ENCODE data around the gene CYB5D1. TPM values are rescaled to one million over a fixed set of nuclear protein-coding genes. Genes with fewer than 3 reads are reported as not detected.
A peak's percentile ranks its signal among the peaks of the same experiment; 100 is the strongest.

Gene CYB5D1
- total RNA-seq, 1 donor from 2014 or later, result 6.1 TPM

DNA sequence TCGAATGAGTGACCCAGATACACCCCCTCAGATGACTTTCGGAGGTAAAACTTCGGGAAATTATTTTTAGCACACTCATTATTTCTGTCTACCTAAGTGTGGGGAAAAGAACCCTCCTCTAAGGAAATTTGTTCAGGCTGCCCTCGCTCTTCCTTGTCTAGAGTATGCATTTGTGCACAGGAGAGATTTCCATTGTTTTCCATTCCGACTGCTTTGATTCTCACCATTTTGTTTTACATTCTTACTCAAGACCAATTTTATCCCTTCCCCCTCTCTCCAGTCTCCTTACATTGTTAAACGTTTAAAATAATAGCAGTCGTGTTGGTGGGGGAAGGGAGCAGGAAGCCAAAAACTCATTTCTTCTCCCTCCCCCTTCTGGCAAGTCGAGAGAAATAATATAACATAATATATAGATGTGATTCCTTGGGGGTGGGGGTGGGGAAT, 29.3 kb downstream of the CYB5D1 start:
- intact Hi-C loops (cut with micrococcal nuclease), result loop anchor here (1.0 to 2.0 kb wide), 5 partner anchors 25 to 200 kb away; partner anchors contain the start of genes CNTROB, KDM6B and TP53
- H3K36me3 Mint-ChIP-seq (ENCODE audit: low read depth), result peaks cover 22% of the 10 kb centered on the region
- no peak overlapping the region for H3K27ac Mint-ChIP-seq
- ATAC-seq (ENCODE audit: low read depth) (no peak), DNase-seq (no peak)
- ChIA-PET POLR2A (interaction anchor here (1.1 kb wide), 1 partner anchor 44 kb away, joined by 4 read pairs; no protein-coding TSS in a partner anchor), CTCF (interaction anchor here (1.3 kb wide), 1 partner anchor 22 kb away, joined by 3 read pairs; no protein-coding TSS in a partner anchor)
- no peaks in the 10 kb centered on the region for H3K9me3 Mint-ChIP-seq
- H3K27me3 Mint-ChIP-seq, result no peaks in the 10 kb centered on the region
- no peak overlapping the region for H3K4me3 Mint-ChIP-seq
- TF ChIP-seq, protein P1, sequence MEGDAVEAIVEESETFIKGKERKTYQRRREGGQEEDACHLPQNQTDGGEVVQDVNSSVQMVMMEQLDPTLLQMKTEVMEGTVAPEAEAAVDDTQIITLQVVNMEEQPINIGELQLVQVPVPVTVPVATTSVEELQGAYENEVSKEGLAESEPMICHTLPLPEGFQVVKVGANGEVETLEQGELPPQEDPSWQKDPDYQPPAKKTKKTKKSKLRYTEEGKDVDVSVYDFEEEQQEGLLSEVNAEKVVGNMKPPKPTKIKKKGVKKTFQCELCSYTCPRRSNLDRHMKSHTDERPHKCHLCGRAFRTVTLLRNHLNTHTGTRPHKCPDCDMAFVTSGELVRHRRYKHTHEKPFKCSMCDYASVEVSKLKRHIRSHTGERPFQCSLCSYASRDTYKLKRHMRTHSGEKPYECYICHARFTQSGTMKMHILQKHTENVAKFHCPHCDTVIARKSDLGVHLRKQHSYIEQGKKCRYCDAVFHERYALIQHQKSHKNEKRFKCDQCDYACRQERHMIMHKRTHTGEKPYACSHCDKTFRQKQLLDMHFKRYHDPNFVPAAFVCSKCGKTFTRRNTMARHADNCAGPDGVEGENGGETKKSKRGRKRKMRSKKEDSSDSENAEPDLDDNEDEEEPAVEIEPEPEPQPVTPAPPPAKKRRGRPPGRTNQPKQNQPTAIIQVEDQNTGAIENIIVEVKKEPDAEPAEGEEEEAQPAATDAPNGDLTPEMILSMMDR (IDR thresholded peaks at IDR 0.05), result no peak
- H3K4me1 Mint-ChIP-seq, result peaks cover 8% of the 10 kb centered on the region

DNA sequence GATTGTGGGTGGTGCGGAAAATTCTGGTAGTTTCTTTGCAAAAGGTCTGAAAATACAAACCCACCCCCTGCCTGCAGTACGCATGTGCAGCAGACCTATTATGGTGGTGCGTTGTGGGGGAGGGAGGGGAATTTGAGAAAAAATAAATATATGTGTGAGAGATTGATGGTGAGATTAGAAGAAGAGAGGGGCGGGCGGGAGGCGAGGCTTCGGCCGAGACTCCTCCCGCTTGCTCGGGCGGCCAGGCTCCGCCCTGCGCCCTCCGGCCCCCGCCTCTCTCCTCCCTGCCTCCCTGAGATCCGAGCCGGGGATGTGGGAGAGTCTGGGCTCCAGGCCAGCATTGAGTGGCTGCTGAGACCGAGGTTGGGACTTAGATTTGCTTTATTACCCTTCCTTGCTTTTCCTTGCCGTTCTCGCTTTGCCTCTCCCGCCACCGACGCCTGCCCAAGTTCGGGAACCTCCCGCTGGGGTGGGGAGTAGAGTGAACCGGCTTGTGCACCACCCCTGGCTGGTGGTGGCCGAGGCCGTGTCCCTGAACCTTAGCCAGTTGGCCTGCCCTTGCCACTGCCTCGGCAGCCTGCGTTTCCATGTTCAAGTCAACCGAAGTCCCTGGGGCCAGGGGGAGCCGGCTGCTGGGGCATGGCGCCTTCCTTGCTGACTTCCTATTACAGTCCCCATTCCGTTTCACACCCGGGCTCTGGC, 29.8 kb downstream of the CYB5D1 start:
- ATAC-seq (ENCODE audit: low read depth) (peak; percentile 76), DNase-seq (peak; percentile 60)
- H3K9me3 Mint-ChIP-seq, result no peaks in the 10 kb centered on the region
- H3K4me3 Mint-ChIP-seq, result no peak overlapping the region
- H3K4me1 Mint-ChIP-seq, result peaks cover 8% of the 10 kb centered on the region
- H3K27ac Mint-ChIP-seq, result no peak overlapping the region
- intact Hi-C loops (cut with micrococcal nuclease), result loop anchor here (1.0 to 2.0 kb wide), 5 partner anchors 25 to 201 kb away; partner anchors contain the start of genes CNTROB, KDM6B and TP53
- CTCF ChIA-PET, result no interaction called here
- POLR2A ChIA-PET, result interaction anchor here (1.9 kb wide), 1 partner anchor 46 kb away, joined by 6 read pairs; no protein-coding TSS in a partner anchor
- H3K27me3 Mint-ChIP-seq, result no peaks in the 10 kb centered on the region
- peaks cover 24% of the 10 kb centered on the region for H3K36me3 Mint-ChIP-seq (ENCODE audit: low read depth)
- TF ChIP-seq, protein P1 (IDR thresholded peaks at IDR 0.05), result no peak

DNA sequence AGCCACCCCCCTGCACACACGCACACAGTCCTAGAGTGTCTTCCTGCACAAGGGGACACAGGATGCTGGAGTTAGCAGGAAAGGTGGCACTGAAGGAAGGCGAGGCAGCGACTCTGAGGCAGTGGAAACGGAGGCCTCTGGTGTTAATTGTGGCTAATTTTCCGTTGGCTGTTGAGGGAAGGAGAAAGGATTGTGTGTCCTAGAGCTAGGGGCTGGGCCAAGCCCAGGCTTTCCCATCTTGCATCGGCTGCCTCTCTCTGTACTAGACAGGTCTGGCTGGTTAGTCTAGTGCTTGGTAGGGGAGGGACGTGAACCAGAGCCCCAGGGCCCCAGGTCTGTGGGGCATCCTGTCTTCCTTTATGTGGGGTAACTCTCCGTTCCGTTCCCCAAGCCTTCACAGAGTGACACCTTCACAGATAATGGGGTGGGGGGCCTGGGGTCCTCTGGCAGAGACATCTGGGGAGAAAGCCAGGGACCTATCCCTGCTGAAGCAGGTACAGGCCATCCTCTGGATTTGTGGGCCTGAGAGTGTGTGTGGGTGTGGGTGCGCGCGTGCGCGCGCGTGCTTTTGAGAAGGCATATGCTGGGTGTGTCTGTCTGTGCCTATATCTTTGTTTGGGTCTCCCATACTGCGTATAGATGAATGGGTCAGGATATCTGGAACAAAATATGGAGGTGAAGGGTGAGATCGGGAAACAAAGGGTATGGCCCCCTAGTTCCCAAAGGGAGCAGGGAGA, 30.5 kb downstream of the CYB5D1 start, which contains the start of gene CHD3:
CHD3 (plus strand) TSS at position 606 of the 737 bp plus-strand sequence. CDS start 212 bp downstream, outside the sequence.
- Mint-ChIP-seq H3K36me3 (ENCODE audit: low read depth) (peaks cover 27% of the 10 kb centered on the region), H3K4me3 (no peak within 1 kb of the TSS), H3K9me3 (no peaks in the 10 kb centered on the region), H3K27me3 (no peaks in the 10 kb centered on the region), H3K27ac (peak within 1 kb of the TSS; percentile 41), H3K4me1 (peaks cover 8% of the 10 kb centered on the region)
- DNase-seq (no peak), ATAC-seq (ENCODE audit: low read depth) (no peak)
- CTCF ChIA-PET, result no interaction called here
- TF ChIP-seq, protein P1 (IDR thresholded peaks at IDR 0.05), result no peak
- POLR2A ChIA-PET, result interaction anchor here (1.9 kb wide), 1 partner anchor 46 kb away, joined by 6 read pairs; no protein-coding TSS in a partner anchor
- intact Hi-C loops (cut with micrococcal nuclease), result no loop called here

DNA sequence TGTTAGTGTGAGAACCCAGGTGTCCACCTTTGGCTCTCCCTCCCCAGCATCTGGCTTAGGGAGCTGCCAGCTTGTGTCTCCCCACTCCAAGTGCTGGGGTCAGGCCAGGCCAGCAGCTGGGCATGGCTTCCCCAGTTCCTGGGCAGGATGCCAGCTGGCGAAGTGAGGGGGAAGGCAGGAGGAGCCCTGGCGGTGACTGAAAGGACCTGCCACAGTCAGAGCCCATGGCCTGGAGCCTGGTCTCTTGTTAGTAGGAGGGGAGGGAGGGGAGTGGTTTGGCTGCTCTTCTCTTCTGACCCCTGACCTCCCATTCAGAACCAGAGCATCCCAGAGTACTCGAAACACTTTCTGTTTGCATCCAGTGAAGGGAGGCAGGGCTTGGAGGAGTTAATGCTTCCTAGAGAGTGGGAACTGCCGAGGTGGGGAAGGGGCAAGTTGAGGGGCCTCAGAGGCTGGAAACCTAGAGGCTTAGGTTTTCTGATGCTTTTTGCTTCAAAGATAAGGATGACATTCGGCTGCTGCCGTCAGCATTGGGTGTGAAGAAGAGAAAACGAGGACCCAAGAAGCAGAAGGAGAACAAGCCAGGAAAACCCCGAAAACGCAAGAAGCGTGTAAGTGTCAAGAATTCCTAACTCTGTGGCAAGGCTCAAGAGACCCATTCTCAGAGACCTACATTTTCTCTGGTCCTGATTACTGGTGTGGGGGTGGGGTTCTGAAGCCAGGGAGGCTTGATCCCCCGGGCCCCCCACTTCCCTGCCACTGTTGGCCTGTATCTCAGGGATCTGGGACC, 31.6 kb downstream of the CYB5D1 start:
- Mint-ChIP-seq H3K27me3 (no peaks in the 10 kb centered on the region), H3K4me1 (peaks cover 5% of the 10 kb centered on the region), H3K9me3 (no peaks in the 10 kb centered on the region), H3K36me3 (ENCODE audit: low read depth) (peaks cover 37% of the 10 kb centered on the region), H3K27ac (peak overlapping the region; percentile 41), H3K4me3 (no peak overlapping the region)
- ATAC-seq (ENCODE audit: low read depth) (no peak), DNase-seq (no peak)
- intact Hi-C loops (cut with micrococcal nuclease), result no loop called here
- ChIA-PET POLR2A (interaction anchor here (1.9 kb wide), 1 partner anchor 47 kb away, joined by 6 read pairs; no protein-coding TSS in a partner anchor), CTCF (no interaction called here)
- TF ChIP-seq, protein P1 (IDR thresholded peaks at IDR 0.05), result no peak

Measured in activated B cell treated with CpG ODN at 0.5 μM for 24 hours (primary cell).